Glomerular visceral epithelial cell (primary cell): ENCODE measurements around the gene INPP5B.
"Not testable (repeated sequence)": the region's sequence is repeated elsewhere in the genome, so short reads cannot be mapped to it uniquely, and the experiment has no call there.

ENCODE experiments used
- DNase-seq: peaks from one replicate; pipeline ENCODE4 v3.0.0-alpha.2; 2016; ENCODE audit errors: extremely low spot score

The INPP5B gene

GRCh38 chr1:37946703-37947360, at the start of gene INPP5B:
INPP5B (minus strand) TSS chr1:37947053; CDS start chr1:37946308, 745 bp downstream.
- DNase-seq: peak; percentile 74

GRCh38 chr1:37995751-37996345, 49.0 kb upstream of the INPP5B start:
- DNase-seq: no peak

- no peak for DNase-seq
Measured at GRCh38 chr1:37994886-37995566, 48.2 kb upstream of the INPP5B start.

GRCh38 chr1:37989361-37989930, 42.6 kb upstream of the INPP5B start:
- peak; percentile 44 for DNase-seq

- no peak for DNase-seq
Measured at GRCh38 chr1:37987679-37988078, 40.8 kb upstream of the INPP5B start.

DNA sequence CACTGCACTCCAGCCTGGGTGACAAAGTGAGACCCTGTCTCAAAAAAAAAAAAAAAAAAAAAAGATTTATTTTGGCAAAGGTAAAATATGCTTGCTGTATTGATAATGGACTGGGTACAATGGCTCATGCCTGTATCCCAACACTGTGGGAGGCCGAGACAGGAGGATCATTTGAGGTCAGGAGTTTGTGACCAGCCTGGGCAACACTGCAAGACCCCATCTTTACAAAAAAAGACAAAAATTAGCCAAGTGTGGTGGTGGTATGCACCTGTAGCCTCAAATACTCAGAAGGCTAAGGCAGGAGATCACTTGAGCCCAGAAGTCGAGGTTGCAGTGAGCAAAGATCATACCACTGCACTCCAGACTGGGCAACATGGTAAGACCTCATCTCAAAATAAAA, 36.7 kb upstream of the INPP5B start:
- DNase-seq: no peak

DNA sequence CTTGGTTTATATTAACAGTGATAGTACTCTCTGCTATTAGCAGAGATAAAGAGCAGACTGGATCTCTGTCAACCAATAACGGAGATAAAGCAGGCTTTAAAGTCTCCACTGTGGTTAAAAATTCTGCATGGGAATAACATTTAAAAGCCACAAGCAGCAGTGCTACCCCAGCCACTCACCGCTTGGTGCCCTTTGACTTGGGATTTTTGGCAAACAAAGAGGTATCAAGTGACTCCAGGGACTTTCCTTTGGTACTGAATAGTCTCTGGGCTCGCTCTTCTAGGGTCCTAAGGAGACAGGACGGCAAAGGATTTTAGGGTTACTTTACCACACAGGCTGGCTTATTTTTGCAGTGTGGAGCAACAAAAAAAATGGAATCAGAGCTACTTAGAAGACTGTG, 31.7 kb upstream of the INPP5B start:
- no peak for DNase-seq

DNA sequence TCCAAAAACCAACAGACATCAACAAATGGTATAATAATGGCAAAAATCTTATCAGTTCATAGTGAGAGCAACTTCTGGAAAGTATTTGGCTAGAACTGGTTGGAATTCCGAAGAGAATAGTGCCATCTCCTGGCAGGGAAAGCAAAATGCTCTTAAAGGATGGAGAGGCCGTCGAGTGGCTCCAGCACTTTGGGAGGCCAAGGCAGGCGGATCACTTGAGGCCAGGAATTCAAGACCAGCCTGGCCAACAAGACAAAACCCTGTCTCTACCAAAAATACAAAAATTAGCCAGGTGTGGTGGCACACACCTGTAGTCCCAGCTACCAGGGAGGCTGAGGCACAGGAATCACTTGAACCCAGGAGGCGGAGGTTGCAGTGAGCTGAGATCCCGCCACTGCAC, 28.2 kb upstream of the INPP5B start:
- DNase-seq: peak; percentile 59

DNA sequence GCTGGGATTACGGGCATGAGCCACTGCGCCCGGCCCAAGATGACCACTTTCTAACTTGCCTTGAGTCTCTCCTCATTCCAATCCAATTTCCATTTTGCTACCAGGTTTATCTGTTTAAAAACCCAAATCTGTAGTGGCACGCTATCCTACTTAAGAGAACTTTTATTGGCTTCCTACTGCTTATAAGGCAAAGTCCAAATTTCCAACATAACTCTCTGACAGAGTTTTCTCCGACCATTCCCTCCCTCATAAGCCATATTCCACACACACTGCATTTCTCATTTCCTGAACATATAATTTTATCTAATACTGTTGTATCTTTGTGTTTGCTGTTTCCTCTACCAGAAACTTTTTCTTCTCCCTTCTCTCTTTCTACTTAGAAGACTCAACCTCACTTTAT, 27.7 kb upstream of the INPP5B start:
- no peak for DNase-seq

GRCh38 chr1:37973684-37974083, 26.8 kb upstream of the INPP5B start:
- DNase-seq: not testable (repeated sequence)

DNA sequence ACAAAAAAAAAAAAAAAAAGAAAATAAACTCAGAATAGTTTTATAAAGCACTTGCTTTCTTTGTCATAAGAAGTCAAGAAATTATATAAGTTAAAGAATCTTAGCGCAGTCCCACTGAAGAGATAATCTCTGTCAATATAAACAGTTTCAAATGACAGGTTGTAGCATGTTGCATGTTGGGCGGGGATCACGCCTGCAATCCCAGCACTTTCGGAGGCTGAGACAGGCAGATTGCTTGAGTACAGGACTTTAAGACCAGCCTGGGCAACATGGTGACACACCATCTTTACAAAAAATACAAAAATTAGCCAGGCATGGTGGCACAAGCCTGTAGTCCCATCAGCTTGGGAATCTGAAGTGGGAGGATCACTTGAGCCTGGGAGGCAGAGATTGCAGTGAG, 18.4 kb upstream of the INPP5B start:
- no peak for DNase-seq

GRCh38 chr1:37964106-37964505, 17.3 kb upstream of the INPP5B start:
- not testable (repeated sequence) for DNase-seq

- peak; percentile 80 for DNase-seq
Measured at GRCh38 chr1:37958690-37959089, 11.8 kb upstream of the INPP5B start.

DNA sequence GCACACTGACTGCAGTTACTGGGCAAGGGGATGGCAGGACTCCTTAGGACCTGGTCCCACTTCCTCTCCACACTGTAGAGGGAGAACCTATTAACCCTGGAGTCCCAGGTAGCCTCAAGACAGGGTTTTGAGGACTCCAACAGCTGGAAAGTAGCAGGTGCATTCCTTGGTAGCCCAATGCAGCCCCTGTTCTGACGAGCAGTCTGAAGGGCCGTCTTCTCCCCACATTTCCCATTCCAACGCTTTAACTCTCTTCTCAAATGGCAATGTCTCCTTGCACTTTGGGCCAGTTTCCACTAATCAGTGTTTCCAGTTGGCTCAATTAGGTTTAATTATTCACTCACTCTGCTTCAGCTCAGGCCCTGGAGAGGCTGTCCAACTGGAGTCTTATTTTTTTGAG, 8.8 kb upstream of the INPP5B start:
- no peak for DNase-seq

DNA sequence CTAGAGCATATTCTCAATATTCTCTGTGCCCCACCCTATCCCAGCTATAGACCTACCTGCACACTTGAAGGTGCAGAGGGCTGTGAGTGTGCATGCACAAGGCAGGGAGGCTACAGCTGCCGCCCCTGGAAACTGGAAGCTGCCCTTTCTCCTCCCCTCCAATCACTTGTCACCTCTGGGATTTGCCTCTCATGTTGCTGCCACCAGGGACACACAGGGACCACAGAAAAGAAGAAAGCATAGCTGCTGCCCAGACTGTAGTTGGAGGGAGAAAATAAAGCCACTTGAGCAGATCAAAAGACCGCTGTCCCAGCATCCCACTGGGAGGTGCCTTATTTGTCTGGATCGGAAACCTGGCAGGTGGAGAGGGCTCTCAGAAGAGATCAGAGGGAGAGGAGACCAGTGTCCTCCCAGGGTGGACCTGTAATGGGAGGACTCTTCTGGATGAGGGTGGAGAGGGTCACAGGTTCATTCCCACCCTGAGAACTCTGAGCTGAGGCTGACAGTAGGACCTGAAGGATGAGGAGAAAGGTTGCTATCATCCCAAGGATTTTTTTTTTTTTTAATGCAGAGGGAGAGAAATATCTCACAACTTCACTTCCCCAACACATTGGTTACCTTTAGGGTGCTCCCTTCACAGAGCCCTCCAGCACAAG, 7.6 kb upstream of the INPP5B start:
- DNase-seq: no peak

GRCh38 chr1:37952738-37953137, 5.9 kb upstream of the INPP5B start:
- no peak for DNase-seq

- DNase-seq: no peak
Measured at GRCh38 chr1:37951783-37952624, 5.2 kb upstream of the INPP5B start.

- DNase-seq: no peak
Measured at GRCh38 chr1:37951041-37951782, 4.4 kb upstream of the INPP5B start.

DNA sequence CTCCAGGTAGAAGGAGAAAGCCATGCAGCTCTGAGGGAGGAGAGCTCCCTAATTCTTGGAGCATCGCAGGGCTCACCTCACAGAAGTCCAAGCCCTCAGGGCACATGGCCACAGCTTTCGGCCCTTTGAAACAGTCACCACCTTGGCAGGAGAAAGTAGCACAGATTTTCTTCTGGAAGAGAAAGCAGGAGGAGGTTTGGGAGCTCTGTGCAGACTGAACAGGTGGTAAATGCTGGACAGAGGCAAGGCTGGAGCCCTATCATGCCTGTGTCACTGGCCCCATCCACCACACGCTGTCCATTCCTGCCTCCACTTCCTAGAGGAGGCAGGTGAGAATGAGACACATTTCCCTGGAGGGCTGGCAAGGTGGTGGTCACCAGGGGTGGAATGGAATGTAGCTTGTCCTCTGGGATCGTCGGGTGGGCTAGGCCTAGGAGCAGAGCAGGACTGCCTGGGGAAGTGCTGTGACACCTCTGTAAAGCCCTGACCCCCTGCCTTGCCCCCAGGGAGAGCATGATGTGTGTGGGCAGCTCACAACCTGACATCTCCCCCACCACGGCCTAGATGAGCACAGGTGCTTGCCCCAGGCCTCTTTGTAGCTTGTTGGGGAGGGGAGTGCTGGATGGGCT, 2.8 kb upstream of the INPP5B start:
- DNase-seq: no peak

GRCh38 chr1:37948841-37949240, 2.0 kb upstream of the INPP5B start:
- DNase-seq: no peak
